Adrenal gland (tissue), 5 donors: ENCODE measurements around the gene ALDH1A3.

Experiments used
- POLR2A ChIP-seq, 2 donors: fragments of 450-650 bp; IDR thresholded peaks; one replicate each; pipeline ENCODE4 v1.6.1; 2017; ENCODE audit warnings: antibody characterized with exemption in 2 of 2, mild to moderate bottlenecking in 2 of 2, moderate library complexity in 1 of 2
- TF ChIP-seq, protein P1 (sequence below), 6 experiments: fragments of 450-650 bp in 4 of 6; fragments of 200-600 bp in 2 of 6; sonication (generic) in 1 of 6; IDR thresholded peaks; 1 replicate in 5 of 6; 2 replicates in 1 of 6; pipeline versions ENCODE4 v1.5.1 to v1.8.0; 2016 to 2021; ENCODE audit warnings: antibody characterized with exemption in 6 of 6, mild to moderate bottlenecking in 2 of 6, moderate library complexity in 1 of 6
- donor health status: DM: no; HTN: no; CAD: no.

DNA sequence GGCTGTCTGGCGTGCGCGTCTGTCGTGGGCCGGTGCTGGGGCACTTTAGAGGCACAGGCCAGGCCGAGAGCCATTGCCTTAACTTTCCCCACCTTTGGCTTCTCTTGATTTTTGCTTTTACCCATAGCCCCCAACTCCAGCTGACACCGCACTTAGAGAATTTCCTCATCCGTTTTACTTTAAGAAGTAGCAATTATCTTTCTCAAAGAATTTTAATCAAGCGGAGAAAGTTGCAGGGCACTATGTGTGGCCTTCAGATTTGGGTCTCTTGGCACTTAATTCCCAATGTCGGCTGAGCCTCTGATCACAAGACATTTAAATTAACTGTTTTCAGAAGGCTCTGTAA is 1.2 kb downstream of the ALDH1A3 start:
- TF ChIP-seq, protein P1, sequence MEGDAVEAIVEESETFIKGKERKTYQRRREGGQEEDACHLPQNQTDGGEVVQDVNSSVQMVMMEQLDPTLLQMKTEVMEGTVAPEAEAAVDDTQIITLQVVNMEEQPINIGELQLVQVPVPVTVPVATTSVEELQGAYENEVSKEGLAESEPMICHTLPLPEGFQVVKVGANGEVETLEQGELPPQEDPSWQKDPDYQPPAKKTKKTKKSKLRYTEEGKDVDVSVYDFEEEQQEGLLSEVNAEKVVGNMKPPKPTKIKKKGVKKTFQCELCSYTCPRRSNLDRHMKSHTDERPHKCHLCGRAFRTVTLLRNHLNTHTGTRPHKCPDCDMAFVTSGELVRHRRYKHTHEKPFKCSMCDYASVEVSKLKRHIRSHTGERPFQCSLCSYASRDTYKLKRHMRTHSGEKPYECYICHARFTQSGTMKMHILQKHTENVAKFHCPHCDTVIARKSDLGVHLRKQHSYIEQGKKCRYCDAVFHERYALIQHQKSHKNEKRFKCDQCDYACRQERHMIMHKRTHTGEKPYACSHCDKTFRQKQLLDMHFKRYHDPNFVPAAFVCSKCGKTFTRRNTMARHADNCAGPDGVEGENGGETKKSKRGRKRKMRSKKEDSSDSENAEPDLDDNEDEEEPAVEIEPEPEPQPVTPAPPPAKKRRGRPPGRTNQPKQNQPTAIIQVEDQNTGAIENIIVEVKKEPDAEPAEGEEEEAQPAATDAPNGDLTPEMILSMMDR (IDR thresholded peaks at IDR 0.05), result no peak
- no peak for TF ChIP-seq POLR2A (IDR thresholded peaks at IDR 0.05)
